Measurements from ENCODE around the gene NUSAP1.
A peak's percentile ranks its signal among the peaks of the same experiment; 100 is the strongest.
"Not testable (repeated sequence)": the region's sequence is repeated elsewhere in the genome, so short reads cannot be mapped to it uniquely, and the experiment has no call there.

The NUSAP1 gene

GRCh38 chr15:41333026-41333562 is 413 bp downstream of the NUSAP1 start:
- no peak for DNase-seq (ENCODE audit: low read depth)

GRCh38 chr15:41334293-41335120 is 1.8 kb downstream of the NUSAP1 start:
- no peak for DNase-seq (ENCODE audit: low read depth)

GRCh38 chr15:41336549-41336948 is 3.9 kb downstream of the NUSAP1 start:
- no peak for DNase-seq (ENCODE audit: low read depth)

- DNase-seq (ENCODE audit: low read depth), result no peak
Observed at GRCh38 chr15:41337047-41337446, 4.4 kb downstream of the NUSAP1 start.

GRCh38 chr15:41337631-41338522 is 5.2 kb downstream of the NUSAP1 start:
- DNase-seq (ENCODE audit: low read depth), result no peak

GRCh38 chr15:41340189-41340695 is 7.6 kb downstream of the NUSAP1 start:
- no peak for DNase-seq (ENCODE audit: low read depth)

GRCh38 chr15:41341519-41341918 is 8.8 kb downstream of the NUSAP1 start:
- DNase-seq (ENCODE audit: low read depth), result no peak

- DNase-seq (ENCODE audit: low read depth), result no peak
Observed at GRCh38 chr15:41347236-41347635, 14.6 kb downstream of the NUSAP1 start.

- no peak for DNase-seq (ENCODE audit: low read depth)
Observed at GRCh38 chr15:41350057-41350717, 17.5 kb downstream of the NUSAP1 start.

- no peak for DNase-seq (ENCODE audit: low read depth)
Observed at GRCh38 chr15:41354371-41354770, 21.7 kb downstream of the NUSAP1 start.

- DNase-seq (ENCODE audit: low read depth), result no peak
Observed at GRCh38 chr15:41367418-41367817, 34.7 kb downstream of the NUSAP1 start.

GRCh38 chr15:41377978-41378377 is 45.3 kb downstream of the NUSAP1 start:
- DNase-seq (ENCODE audit: low read depth), result no peak

GRCh38 chr15:41383974-41384749 is 51.5 kb downstream of the NUSAP1 start:
- not testable (repeated sequence) for DNase-seq (ENCODE audit: low read depth)

- no peak for DNase-seq (ENCODE audit: low read depth)
Observed at GRCh38 chr15:41387646-41388045, 55.0 kb downstream of the NUSAP1 start.

- DNase-seq (ENCODE audit: low read depth), result no peak
Observed at GRCh38 chr15:41392659-41393058, 60.0 kb downstream of the NUSAP1 start.

- no peak for DNase-seq (ENCODE audit: low read depth)
Observed at GRCh38 chr15:41394924-41395323, 62.2 kb downstream of the NUSAP1 start.

GRCh38 chr15:41396111-41396510 is 63.4 kb downstream of the NUSAP1 start:
- DNase-seq (ENCODE audit: low read depth), result no peak

- no peak for DNase-seq (ENCODE audit: low read depth)
Observed at GRCh38 chr15:41401904-41402267, 69.2 kb downstream of the NUSAP1 start.

- DNase-seq (ENCODE audit: low read depth), result no peak
Observed at GRCh38 chr15:41407341-41407740, 74.7 kb downstream of the NUSAP1 start.

- DNase-seq (ENCODE audit: low read depth), result peak; percentile 56
Observed at GRCh38 chr15:41408234-41408641, 75.6 kb downstream of the NUSAP1 start.

- no peak for DNase-seq (ENCODE audit: low read depth)
Observed at GRCh38 chr15:41411031-41411430, 78.3 kb downstream of the NUSAP1 start.

Measured in GM04504 (cell line).